GM03348 (cell line): ENCODE data around the gene KLHDC1.

Source experiments
- DNase-seq: peaks from one replicate; pipeline ENCODE4 v3.0.0; 2012; ENCODE audit warnings: low spot score

Gene KLHDC1

GRCh38 chr14:49783394-49784014, 90.6 kb downstream of the KLHDC1 start:
- DNase-seq, result no peak

GRCh38 chr14:49786315-49786714, 93.4 kb downstream of the KLHDC1 start:
- no peak for DNase-seq

GRCh38 chr14:49792618-49793017, 99.7 kb downstream of the KLHDC1 start:
- no peak for DNase-seq

- DNase-seq, result no peak
Observed at GRCh38 chr14:49796025-49796424, 103.1 kb downstream of the KLHDC1 start.
